GM12891 (cell line): Measurements from ENCODE around the gene ARHGEF19.
"Not testable (repeated sequence)": the region's sequence is repeated elsewhere in the genome, so short reads cannot be mapped to it uniquely, and the experiment has no call there.

Source experiments
- DNase-seq: peaks from one replicate; pipeline ENCODE4 v3.0.0; 2011; ENCODE audit warnings: low spot score; ENCODE audit not compliant: insufficient read length
- FAIRE-seq: peaks from 2 replicates; lab custom pipeline; 2011; peaks lifted over from hg19 to GRCh38; lab: Jason Lieb, UNC
- PAX5 ChIP-seq: IDR thresholded peaks from 2 replicates; pipeline ENCODE4 v1.6.1; 2011; ENCODE audit warnings: low read length, moderate library complexity, mild to moderate bottlenecking; ENCODE audit not compliant: insufficient read depth, severe bottlenecking
- POLR2A ChIP-seq: IDR thresholded peaks from 2 replicates; pipeline ENCODE4 v1.6.1; 2011; ENCODE audit warnings: low read depth, low read length, control low read depth
- POLR2AphosphoS5 ChIP-seq: IDR thresholded peaks from 2 replicates; pipeline ENCODE4 v1.6.1; 2011; ENCODE audit warnings: low read depth, low read length, control low read depth
- POU2F2 ChIP-seq: IDR thresholded peaks from 2 replicates; pipeline ENCODE4 v1.6.1; 2011; ENCODE audit warnings: low read depth, mild to moderate bottlenecking, control low read depth, low read length, moderate library complexity
- SPI1 ChIP-seq: IDR thresholded peaks from 2 replicates; pipeline ENCODE4 v1.6.1; 2011; ENCODE audit warnings: low read depth, low read length, control low read depth
- TAF1 ChIP-seq: IDR thresholded peaks from 2 replicates; pipeline ENCODE4 v1.6.1; 2011; ENCODE audit warnings: low read depth, low read length, control low read depth

Gene ARHGEF19

DNA sequence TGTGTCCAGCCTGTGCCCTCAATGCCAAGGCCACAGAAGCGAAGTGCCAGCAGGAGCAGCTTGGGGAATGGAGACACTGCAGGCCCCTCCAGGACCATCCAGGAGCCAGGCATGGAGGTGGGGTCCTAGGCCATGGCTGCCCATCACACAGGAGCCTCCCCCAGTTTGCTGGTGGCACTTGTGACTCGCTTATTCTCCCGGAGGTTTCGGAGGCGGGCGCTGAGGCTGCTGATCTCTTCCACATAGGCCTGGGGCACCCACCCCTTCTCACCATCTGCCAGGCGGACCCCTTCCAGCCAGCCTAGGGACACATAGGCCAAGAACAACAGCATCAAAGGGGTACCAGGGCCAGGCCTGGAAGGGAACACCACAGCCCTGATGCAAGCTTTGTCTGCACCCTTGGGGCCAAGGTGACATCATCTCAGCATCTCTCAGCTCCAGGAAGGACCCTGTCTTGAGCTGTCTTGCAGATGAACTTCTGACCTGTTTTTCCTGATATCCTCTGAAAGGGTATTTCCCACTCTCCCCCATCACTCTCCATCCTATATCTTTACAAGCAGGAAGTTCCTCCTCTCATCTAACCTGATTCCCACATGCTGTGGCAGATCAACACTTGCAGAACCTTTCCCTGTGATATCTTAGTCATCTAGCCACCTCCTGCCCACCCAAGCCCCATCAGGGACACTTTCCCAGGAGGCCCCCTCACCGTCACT, 13.9 kb downstream of the ARHGEF19 start:
- TF ChIP-seq POLR2AphosphoS5 (no peak), SPI1 (no peak), TAF1 (no peak)
- no peak for FAIRE-seq
- DNase-seq: no peak

DNA sequence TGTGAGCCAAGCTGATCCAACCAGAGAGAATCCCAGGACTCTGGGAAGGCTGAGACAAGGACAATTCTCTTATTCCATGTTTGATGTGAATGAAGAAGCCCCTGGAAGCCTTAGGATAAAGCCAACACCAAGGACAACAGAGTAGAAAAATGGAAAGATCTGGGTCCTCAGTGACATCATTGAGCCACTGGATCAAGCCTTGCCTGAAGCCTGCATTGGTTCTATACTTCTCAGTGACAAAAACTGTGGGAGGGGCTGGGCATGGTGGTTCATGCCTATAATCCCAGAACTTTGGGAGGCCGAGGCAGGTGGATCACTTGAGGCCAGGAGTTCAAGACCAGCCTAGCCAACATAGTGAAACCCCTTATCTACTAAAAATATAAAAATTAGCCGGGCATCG, 15.6 kb downstream of the ARHGEF19 start:
- DNase-seq (no peak), FAIRE-seq (no peak)

DNA sequence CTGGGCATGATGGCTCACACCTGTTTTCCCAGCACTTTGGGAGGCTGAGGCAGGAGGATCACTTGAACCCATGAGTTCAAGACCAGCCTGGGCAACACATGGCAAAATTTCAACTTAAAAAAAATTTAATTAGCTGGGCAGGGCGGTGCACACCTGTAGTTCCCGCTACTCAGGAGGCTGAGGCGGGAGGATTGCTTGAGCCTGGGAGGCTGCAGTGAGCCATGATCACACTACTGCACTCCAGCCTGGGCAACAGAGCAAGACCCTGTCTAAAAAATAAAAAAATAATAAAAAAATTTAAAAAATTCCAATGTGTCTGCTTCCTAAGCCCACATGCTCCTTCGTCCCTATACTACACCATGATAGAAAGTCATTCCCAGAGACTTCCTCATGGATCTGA, 16.3 kb downstream of the ARHGEF19 start:
- FAIRE-seq, DNase-seq: not testable (repeated sequence)

More for the DNA sequence above, 15.6 kb downstream of the ARHGEF19 start:
- TF ChIP-seq POLR2AphosphoS5 (no peak), PAX5 (no peak), POU2F2 (no peak), TAF1 (no peak), SPI1 (no peak), POLR2A (no peak)

DNA sequence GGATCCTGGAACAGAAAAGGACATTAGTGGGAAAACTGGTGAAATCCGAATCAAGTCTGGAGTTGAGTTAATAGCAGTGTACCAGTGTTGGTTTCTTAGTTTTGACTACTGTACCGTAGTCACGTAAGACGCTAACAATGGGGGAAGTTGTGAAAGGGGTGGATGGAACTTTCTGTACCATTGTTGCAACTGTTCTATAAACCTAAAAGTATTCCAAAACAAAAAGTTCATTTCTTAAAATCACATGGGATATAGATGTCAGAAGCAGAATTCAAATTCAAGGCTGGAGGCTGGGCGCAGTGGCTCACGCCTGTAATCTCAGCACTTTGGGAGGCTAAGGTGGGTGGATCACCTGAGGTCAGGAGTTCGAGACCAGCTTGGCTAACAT, 16.9 kb downstream of the ARHGEF19 start:
- DNase-seq (no peak), FAIRE-seq (no peak)
- TF ChIP-seq SPI1: no peak
- no peak for TF ChIP-seq TAF1
- TF ChIP-seq POLR2AphosphoS5: no peak
- TF ChIP-seq POLR2A: no peak
- no peak for TF ChIP-seq POU2F2
- TF ChIP-seq PAX5: no peak

DNA sequence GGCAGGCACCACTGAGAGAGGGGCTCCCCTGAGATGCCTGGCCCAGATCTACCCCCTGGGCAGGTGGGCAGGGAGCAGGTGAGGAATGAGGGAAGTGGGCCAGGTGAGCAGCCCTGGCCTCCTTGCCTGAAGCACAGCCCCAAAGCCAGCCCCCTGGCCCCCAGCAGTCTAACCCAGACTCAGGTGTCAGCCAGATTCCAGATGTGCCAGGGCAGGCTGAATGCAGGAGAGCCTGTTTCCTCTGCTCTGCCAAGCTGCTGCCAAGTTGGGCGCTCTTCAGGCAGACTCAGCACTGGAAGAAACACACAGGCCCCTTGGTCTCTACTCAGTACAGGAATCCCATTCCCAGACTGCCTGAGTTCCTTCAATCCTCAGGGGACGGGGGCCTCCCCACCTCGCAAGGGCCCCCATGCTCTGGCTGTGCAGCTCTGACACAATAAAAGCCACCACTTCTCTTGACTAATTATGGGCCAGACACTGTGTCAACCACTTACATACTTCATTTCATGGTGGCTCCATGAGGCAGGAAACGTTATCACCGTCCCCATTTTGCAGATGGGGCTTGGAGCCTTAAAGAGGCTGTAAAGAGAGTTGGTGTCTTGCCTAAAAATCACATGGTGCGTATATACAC, 20.4 kb downstream of the ARHGEF19 start:
- no peak for DNase-seq
- no peak for TF ChIP-seq POU2F2
- no peak for FAIRE-seq

DNA sequence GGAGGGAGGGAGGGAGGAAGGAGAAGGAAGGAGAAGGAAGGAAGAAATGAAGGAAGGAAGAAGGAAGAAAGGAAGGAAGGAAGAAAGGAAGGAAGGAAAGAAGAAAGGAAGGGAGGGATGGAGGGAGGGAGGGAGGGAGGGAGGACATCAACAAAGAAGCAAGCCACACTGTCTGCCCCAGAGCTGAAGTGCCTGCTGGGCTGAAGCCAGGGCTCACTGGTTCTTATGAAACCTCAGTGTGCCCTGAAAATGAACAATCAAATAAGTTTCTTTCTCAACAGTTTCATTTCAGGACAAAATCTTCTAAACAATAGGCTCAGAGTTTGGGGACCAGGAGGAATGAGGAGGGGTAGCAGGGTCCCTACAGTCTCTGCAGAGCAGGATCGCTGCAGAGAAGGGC, 21.1 kb downstream of the ARHGEF19 start:
- no peak for DNase-seq
- no peak for FAIRE-seq
- TF ChIP-seq TAF1: no peak
- no peak for TF ChIP-seq POLR2A
- no peak for TF ChIP-seq POLR2AphosphoS5
- no peak for TF ChIP-seq SPI1
- no peak for TF ChIP-seq PAX5
- no peak for TF ChIP-seq POU2F2

DNA sequence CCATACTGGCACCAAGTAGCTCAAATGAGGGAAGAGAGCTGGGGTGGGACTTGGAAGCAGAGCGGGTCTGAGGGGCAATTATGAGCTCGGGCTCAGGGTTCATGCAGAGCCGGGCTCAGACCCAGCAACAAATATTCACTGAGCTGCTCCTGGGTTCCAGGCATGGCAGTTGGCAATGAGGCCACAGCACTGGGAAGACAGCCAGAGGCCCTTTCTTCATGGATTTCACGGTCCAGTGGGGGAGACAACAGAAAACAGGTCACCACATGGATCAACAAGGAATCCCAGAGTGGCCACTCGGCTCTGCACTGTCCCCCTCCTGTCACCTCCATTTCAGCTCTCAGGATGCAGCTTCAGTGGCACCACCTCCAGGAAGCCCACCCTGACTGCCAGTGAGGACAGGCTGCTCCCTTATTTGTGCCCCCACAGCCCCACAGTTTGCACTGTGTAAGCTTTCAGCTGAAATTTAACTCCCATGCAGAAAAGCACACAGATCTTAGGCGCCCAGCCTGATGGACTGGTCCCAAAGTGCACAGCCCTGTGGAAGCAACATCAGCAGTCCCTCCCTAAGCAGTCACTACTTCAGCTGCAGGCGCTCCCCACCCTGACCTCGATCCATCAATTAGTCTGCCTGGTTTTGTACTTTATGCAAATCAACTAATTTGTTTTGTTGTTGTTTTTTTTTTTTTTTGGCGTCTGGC, 22.4 kb downstream of the ARHGEF19 start:
- FAIRE-seq: no peak
- TF ChIP-seq POLR2AphosphoS5 (no peak), TAF1 (no peak), POLR2A (no peak), SPI1 (no peak), POU2F2 (no peak), PAX5 (no peak)

DNA sequence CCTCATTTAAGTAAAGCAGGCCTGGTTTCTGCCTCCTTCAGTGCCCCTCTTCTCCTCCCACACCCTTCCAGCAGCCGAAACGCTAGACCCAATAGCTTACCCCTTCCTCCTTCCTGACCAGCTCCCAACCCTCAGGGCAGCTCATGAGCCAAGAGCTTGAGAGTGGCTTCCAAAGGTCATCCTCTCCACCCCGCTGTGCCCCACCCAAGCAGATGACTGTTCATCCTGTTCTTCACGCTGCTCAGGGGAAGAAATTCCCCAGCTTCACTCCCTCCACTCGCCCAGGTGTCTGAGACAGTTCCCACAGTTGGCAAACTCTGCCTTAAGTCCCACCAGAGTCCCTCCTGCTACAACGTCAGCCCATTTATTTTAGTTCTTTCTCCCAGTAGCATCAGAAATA, 23.4 kb downstream of the ARHGEF19 start:
- FAIRE-seq: no peak
- DNase-seq: no peak
- TF ChIP-seq POLR2A (no peak), POU2F2 (no peak)

More for the DNA sequence above, 22.4 kb downstream of the ARHGEF19 start:
- DNase-seq: no peak

DNA sequence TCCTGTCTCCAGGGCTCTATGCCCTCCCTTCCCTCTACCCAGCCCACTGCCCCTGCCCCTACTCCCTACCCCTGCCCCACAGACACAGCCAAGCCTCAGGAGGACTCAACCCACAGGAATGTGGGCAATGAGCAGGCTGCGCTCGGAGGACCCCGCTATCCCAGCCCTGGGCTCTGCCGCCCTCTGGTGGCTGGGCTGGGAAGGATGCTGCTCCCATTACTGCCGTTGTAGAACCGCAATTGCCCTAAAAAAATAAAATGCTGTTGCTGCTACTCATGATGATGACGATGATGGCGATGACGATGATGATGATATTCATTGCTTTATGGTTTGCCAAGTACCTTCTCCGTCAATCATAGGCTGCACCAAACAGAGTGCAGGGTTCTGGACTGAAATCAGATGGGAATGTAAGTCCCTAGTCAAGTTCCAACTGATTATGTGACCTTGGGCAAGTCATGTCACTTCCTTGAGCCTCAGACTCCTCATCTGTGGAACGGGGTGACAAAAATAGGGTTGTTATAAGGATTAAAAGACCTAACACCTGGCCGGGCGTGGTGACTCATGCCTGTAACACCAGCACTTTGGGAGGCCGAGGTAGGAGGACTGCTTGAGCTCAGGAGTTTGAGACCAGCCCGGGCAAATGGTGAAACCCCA, 24.6 kb downstream of the ARHGEF19 start:
- TF ChIP-seq TAF1: no peak
- TF ChIP-seq SPI1: no peak
- no peak for TF ChIP-seq POLR2AphosphoS5
- TF ChIP-seq POLR2A: no peak
- TF ChIP-seq POU2F2: no peak
- TF ChIP-seq PAX5: no peak
- FAIRE-seq (peak; percentile 95), DNase-seq (peak; percentile 84)

DNA sequence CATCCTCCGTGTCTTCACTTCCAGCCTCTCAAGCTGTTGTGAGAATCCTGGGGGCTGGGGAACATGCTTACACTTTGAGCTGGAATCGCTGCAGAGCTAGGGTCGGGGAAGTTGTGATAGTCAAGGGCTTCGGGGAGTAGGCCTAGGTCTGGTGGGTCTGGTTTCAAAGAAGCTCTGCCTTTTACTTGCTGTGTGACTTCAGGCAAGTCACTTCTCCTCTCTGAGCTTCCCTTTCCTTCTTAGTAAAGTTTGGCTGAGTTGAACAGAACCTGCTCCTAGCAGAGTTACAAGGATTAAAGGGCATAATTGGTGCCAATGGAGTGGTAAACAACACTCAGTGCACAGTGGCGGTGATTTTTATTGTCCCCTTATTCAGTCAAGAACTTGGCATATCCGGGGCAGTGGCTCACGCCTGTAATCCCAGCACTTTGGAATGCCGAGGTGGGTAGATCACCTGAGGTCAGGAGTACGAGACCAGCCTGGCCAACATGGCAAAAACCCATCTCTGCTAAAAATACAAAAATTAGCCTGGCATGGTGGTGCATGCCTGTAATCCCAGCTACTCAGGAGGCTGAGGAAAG, 25.7 kb downstream of the ARHGEF19 start:
- FAIRE-seq (no peak), DNase-seq (no peak)
- TF ChIP-seq POLR2AphosphoS5 (no peak), TAF1 (no peak), PAX5 (no peak), SPI1 (no peak), POU2F2 (no peak), POLR2A (no peak)
